KMS-11 (cell line): ENCODE data around the gene PCDHGA11.

Experiments used
- H2AFZ ChIP-seq: fragments of 200-600 bp; sonication (generic); 2 replicates; pipeline ENCODE4 v1.6.1; 2016; ENCODE audit warnings: antibody characterized with exemption, mixed run types, low read depth
- H3K27ac ChIP-seq: fragments of 200-600 bp; sonication (generic); 2 replicates; pipeline ENCODE4 v1.6.1; 2016; ENCODE audit warnings: mild to moderate bottlenecking, mixed run types
- H3K27me3 ChIP-seq: fragments of 200-600 bp; sonication (generic); 2 replicates; pipeline ENCODE4 v1.6.1; 2017; ENCODE audit warnings: mild to moderate bottlenecking, low read depth, mixed run types, moderate library complexity; ENCODE audit not compliant: insufficient read depth
- H3K36me3 ChIP-seq: fragments of 200-600 bp; sonication (generic); 2 replicates; pipeline ENCODE4 v1.6.1; 2017; ENCODE audit warnings: mild to moderate bottlenecking, mixed run types; ENCODE audit not compliant: insufficient read depth
- H3K4me1 ChIP-seq: fragments of 200-600 bp; sonication (generic); 2 replicates; pipeline ENCODE4 v1.6.1; 2016; ENCODE audit warnings: mild to moderate bottlenecking, low read depth, mixed run types; ENCODE audit not compliant: poor library complexity, severe bottlenecking
- H3K4me2 ChIP-seq: fragments of 200-600 bp; sonication (generic); 2 replicates; pipeline ENCODE4 v1.7.0; 2016; ENCODE audit warnings: mild to moderate bottlenecking, mixed run types
- H3K4me3 ChIP-seq: fragments of 200-600 bp; sonication (generic); IDR thresholded peaks from 2 replicates; pipeline ENCODE4 v1.6.1; 2017; ENCODE audit warnings: low read depth, low read length, mixed read lengths; ENCODE audit not compliant: insufficient read depth
- H3K79me2 ChIP-seq: fragments of 200-600 bp; sonication (generic); 2 replicates; pipeline ENCODE4 v1.6.1; 2016; ENCODE audit warnings: low read depth, mixed run types; ENCODE audit not compliant: insufficient read depth
- H3K9ac ChIP-seq: fragments of 200-600 bp; sonication (generic); 2 replicates; pipeline ENCODE4 v1.6.1; 2016; ENCODE audit warnings: mild to moderate bottlenecking, mixed run types
- H4K20me1 ChIP-seq: fragments of 200-600 bp; sonication (generic); 2 replicates; pipeline ENCODE4 v1.6.1; 2016; ENCODE audit warnings: mild to moderate bottlenecking, mixed run types; ENCODE audit not compliant: insufficient read depth
- TF ChIP-seq, protein P1 (sequence below): fragments of 200-600 bp; sonication (generic); conservative IDR thresholded peaks from 2 replicates; pipeline ENCODE4 v1.6.1; 2017; ENCODE audit warnings: low read depth, mild to moderate bottlenecking, antibody characterized with exemption, low read length, moderate library complexity, mixed read lengths

The PCDHGA11 gene

DNA sequence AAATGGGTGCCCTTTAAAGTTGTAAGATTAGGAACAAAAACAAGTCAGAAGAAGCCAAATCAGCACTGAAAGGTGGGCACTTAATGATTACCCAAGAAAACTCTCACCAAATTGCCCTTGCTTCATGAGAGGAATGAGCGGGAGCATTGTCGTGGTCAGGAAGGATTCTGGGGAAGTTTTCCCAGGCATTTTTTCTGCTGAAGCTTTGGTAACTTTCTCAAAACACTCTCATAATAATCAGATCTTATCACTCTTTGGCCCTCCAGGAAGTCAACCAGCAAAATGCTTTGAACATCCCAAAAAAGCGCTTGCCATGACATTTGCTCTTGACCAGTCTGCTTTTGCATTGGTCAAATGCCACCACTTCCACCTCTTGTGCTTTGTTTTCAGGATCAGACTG is 44.5 kb downstream of the PCDHGA11 start:
- H4K20me1 ChIP-seq = no peaks in the 10 kb centered on the region
- no peak overlapping the region for H3K4me2 ChIP-seq
- no peak overlapping the region for H3K4me3 ChIP-seq
- H3K27ac ChIP-seq = no peak overlapping the region
- no peak overlapping the region for H2AFZ ChIP-seq
- H3K27me3 ChIP-seq = no peaks in the 10 kb centered on the region
- no peaks in the 10 kb centered on the region for H3K36me3 ChIP-seq
- H3K9ac ChIP-seq = no peak overlapping the region
- H3K79me2 ChIP-seq = no peaks in the 10 kb centered on the region
- H3K4me1 ChIP-seq = no peaks in the 10 kb centered on the region
- TF ChIP-seq, protein P1, sequence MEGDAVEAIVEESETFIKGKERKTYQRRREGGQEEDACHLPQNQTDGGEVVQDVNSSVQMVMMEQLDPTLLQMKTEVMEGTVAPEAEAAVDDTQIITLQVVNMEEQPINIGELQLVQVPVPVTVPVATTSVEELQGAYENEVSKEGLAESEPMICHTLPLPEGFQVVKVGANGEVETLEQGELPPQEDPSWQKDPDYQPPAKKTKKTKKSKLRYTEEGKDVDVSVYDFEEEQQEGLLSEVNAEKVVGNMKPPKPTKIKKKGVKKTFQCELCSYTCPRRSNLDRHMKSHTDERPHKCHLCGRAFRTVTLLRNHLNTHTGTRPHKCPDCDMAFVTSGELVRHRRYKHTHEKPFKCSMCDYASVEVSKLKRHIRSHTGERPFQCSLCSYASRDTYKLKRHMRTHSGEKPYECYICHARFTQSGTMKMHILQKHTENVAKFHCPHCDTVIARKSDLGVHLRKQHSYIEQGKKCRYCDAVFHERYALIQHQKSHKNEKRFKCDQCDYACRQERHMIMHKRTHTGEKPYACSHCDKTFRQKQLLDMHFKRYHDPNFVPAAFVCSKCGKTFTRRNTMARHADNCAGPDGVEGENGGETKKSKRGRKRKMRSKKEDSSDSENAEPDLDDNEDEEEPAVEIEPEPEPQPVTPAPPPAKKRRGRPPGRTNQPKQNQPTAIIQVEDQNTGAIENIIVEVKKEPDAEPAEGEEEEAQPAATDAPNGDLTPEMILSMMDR = no peak
